OCI-LY1 (cell line): ENCODE results near the gene NKAIN2.

ENCODE experiments used
- H2AFZ ChIP-seq: fragments of 200-600 bp; sonication (generic), shearing (Covaris generic); 2 replicates; pipeline ENCODE4 v1.6.0; 2014; ENCODE audit warnings: antibody characterized with exemption, mild to moderate bottlenecking, low read length
- H3F3A ChIP-seq: fragments of 200-600 bp; sonication (generic), shearing (Covaris generic); 2 replicates; pipeline ENCODE4 v1.6.0; 2014; ENCODE audit warnings: mild to moderate bottlenecking, antibody characterized with exemption, low read length, moderate library complexity; ENCODE audit not compliant: insufficient read depth
- H3K27ac ChIP-seq: fragments of 200-600 bp; sonication (generic); 2 replicates; pipeline ENCODE4 v1.5.1; 2014; ENCODE audit warnings: low read length, mixed run types, mild to moderate bottlenecking, low read depth; ENCODE audit not compliant: poor library complexity, severe bottlenecking
- H3K27me3 ChIP-seq: fragments of 200-600 bp; sonication (generic); 2 replicates; pipeline ENCODE4 v1.6.0; 2014; ENCODE audit warnings: antibody characterized with exemption, mild to moderate bottlenecking, low read length, moderate library complexity; ENCODE audit not compliant: insufficient read depth
- H3K36me3 ChIP-seq: fragments of 200-600 bp; sonication (generic); 2 replicates; pipeline ENCODE4 v1.6.1; 2014; ENCODE audit warnings: mild to moderate bottlenecking, antibody characterized with exemption, low read length, moderate library complexity, mixed read lengths; ENCODE audit not compliant: insufficient read depth
- H3K4me1 ChIP-seq: fragments of 200-600 bp; sonication (generic); 2 replicates; pipeline ENCODE4 v1.5.1; 2014; ENCODE audit warnings: mild to moderate bottlenecking, low read length, moderate library complexity; ENCODE audit not compliant: insufficient read depth, severe bottlenecking
- H3K4me2 ChIP-seq: fragments of 200-600 bp; sonication (generic), shearing (Covaris generic); 2 replicates; pipeline ENCODE4 v1.6.1; 2014; ENCODE audit warnings: low read length
- H3K4me3 ChIP-seq: fragments of 200-600 bp; sonication (generic); 2 replicates; pipeline ENCODE4 v1.5.1; 2014; ENCODE audit warnings: low read length, low read depth, mild to moderate bottlenecking, mixed read lengths; ENCODE audit not compliant: poor library complexity, severe bottlenecking
- H3K79me2 ChIP-seq: fragments of 200-600 bp; shearing (Covaris generic); 2 replicates; pipeline ENCODE4 v1.6.1; 2016; ENCODE audit warnings: mixed run types, low read length, mixed read lengths; ENCODE audit not compliant: insufficient read depth
- H3K9ac ChIP-seq: fragments of 200-600 bp; sonication (generic), shearing (Covaris generic); 2 replicates; pipeline ENCODE4 v1.6.1; 2014; ENCODE audit warnings: mild to moderate bottlenecking, low read length, mixed read lengths
- H3K9me2 ChIP-seq: fragments of 200-600 bp; sonication (generic), shearing (Covaris generic); 2 replicates; pipeline ENCODE4 v1.6.1; 2014; ENCODE audit warnings: low read depth, mild to moderate bottlenecking, low read length, mixed read lengths
- H3K9me3 ChIP-seq: fragments of 200-600 bp; shearing (Covaris generic); 2 replicates; pipeline ENCODE4 v1.6.1; 2014; ENCODE audit warnings: low read length, mixed read lengths
- H4K20me1 ChIP-seq: fragments of 200-600 bp; sonication (generic), shearing (Covaris generic); 2 replicates; pipeline ENCODE4 v1.6.0; 2016; ENCODE audit warnings: mild to moderate bottlenecking, low read length; ENCODE audit not compliant: insufficient read depth
- CTCF ChIP-seq: fragments of 200-600 bp; sonication (generic), shearing (Covaris generic); IDR thresholded peaks from 2 replicates; pipeline ENCODE4 v1.5.1; 2017; ENCODE audit warnings: mild to moderate bottlenecking, antibody characterized with exemption, low read length, moderate library complexity, mixed read lengths
- EZH2 ChIP-seq: fragments of 200-600 bp; sonication (generic), shearing (Covaris generic); IDR thresholded peaks from 2 replicates; pipeline ENCODE4 v1.8.0; 2017; ENCODE audit warnings: borderline replicate concordance, mixed run types, mild to moderate bottlenecking, antibody characterized with exemption, low read length, moderate library complexity, mixed read lengths

NKAIN2 gene

GRCh38 chr6:124768224-124768623 is 964.6 kb downstream of the NKAIN2 start:
- H3F3A ChIP-seq: no peaks in the 10 kb centered on the region
- no peak overlapping the region for H2AFZ ChIP-seq
- H3K4me2 ChIP-seq: no peak overlapping the region

DNA sequence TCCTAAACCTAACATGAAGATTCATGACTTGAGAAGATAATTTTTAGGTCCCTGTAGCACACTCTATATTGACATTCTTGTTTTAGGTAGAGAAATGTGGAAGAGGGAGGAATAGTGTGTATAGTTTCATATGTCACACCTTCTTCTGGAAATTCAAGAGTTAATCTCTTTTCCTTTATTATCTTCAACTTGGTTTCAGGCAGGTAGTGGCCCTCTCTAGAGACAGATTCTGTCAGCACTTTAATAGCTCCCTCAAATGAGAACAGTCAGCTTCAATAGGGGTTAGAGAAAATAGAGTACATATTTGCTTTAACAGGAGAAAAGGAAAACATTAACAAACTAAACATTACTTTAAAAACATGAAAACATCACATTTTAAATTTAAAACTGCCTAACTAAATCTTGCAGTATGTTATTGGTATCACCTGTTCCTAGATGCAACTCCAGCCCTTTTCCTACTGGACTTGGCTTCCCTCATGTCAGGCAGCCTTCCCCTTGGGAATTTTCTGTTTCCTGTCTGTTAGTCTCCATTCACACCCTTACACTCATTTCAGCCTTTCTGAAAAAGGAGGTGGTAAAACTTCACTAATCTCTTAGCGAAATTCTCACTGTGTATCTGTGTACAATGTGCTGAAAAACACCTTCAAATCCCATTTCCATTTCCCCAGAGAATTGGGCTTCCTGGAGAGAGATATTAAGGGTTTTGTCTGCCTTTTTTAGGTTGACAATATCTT is 966.3 kb downstream of the NKAIN2 start:
- no peak overlapping the region for H2AFZ ChIP-seq
- no peak overlapping the region for H3K4me3 ChIP-seq
- TF ChIP-seq CTCF: no peak
- no peak for TF ChIP-seq EZH2

More at GRCh38 chr6:124768224-124768623, 964.6 kb downstream of the NKAIN2 start:
- Histone ChIP-seq H3K79me2 (no peaks in the 10 kb centered on the region), H3K27me3 (no peaks in the 10 kb centered on the region), H3K27ac (no peak overlapping the region), H3K36me3 (no peaks in the 10 kb centered on the region), H3K4me1 (no peaks in the 10 kb centered on the region), H4K20me1 (no peaks in the 10 kb centered on the region), H3K9me2 (no peaks in the 10 kb centered on the region), H3K9ac (no peak overlapping the region), H3K4me3 (no peak overlapping the region), H3K9me3 (no peaks in the 10 kb centered on the region)
- TF ChIP-seq CTCF: no peak
- TF ChIP-seq EZH2: no peak

DNA sequence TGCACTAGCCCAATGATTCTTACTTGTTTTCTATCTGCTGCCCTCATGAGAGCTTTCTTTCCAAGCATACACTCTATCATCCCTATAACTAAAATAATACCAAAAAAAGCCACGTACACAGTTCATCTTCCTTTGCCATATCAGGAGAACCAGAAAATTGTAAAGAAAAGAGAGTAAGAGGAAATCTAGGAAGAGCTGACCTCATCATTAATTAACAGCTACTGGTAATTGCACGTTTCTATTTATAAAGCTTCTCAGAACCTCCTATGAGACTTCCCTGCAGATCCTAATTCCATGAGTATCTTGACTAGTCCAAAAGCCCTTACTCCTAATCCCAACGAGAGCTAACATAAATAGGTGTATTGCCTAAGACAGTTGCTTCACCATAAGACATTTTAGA is 967.1 kb downstream of the NKAIN2 start:
- no peak overlapping the region for H3K4me3 ChIP-seq
- H3K4me2 ChIP-seq: no peak overlapping the region
- no peaks in the 10 kb centered on the region for H4K20me1 ChIP-seq
- no peaks in the 10 kb centered on the region for H3F3A ChIP-seq
- no peaks in the 10 kb centered on the region for H3K9me3 ChIP-seq
- no peaks in the 10 kb centered on the region for H3K4me1 ChIP-seq
- H3K9me2 ChIP-seq: no peaks in the 10 kb centered on the region
- H3K36me3 ChIP-seq: no peaks in the 10 kb centered on the region
- H3K27ac ChIP-seq: no peak overlapping the region
- no peak overlapping the region for H2AFZ ChIP-seq
- H3K79me2 ChIP-seq: no peaks in the 10 kb centered on the region
- no peak overlapping the region for H3K9ac ChIP-seq
- H3K27me3 ChIP-seq: no peaks in the 10 kb centered on the region
- no peak for TF ChIP-seq CTCF
- no peak for TF ChIP-seq EZH2

More for the DNA sequence above, 966.3 kb downstream of the NKAIN2 start:
- Histone ChIP-seq H3K9me3 (no peaks in the 10 kb centered on the region), H3K4me2 (no peak overlapping the region), H3K27me3 (no peaks in the 10 kb centered on the region), H4K20me1 (no peaks in the 10 kb centered on the region), H3K9me2 (no peaks in the 10 kb centered on the region), H3K27ac (no peak overlapping the region), H3K36me3 (no peaks in the 10 kb centered on the region), H3K79me2 (no peaks in the 10 kb centered on the region), H3F3A (no peaks in the 10 kb centered on the region), H3K9ac (no peak overlapping the region), H3K4me1 (no peaks in the 10 kb centered on the region)
